HG03045 (cell line): ENCODE measurements around the gene TEX54.
"Not testable (repeated sequence)": the region's sequence is repeated elsewhere in the genome, so short reads cannot be mapped to it uniquely, and the experiment has no call there.

ENCODE experiments used
- ATAC-seq: cut with Tn5 transposase; IDR thresholded peaks from one replicate; pipeline ENCODE4 v1.9.1; 2021; ENCODE audit warnings: mild to moderate bottlenecking, moderate library complexity; ENCODE audit not compliant: unreplicated experiment

Gene TEX54

GRCh38 chr11:62835336-62835735 lies 2.7 kb upstream of the TEX54 start:
- ATAC-seq: no peak

GRCh38 chr11:62831520-62832335 lies 913 bp downstream of the TEX54 start, which contains the start of gene STX5:
STX5 (minus strand) TSS chr11:62832051; CDS start chr11:62831243, 808 bp downstream.
- ATAC-seq: peak; percentile 87

GRCh38 chr11:62830904-62831519 lies 1.6 kb downstream of the TEX54 start:
- no peak for ATAC-seq

GRCh38 chr11:62828130-62828529 lies 4.5 kb downstream of the TEX54 start:
- not testable (repeated sequence) for ATAC-seq

GRCh38 chr11:62823677-62824076 lies 9.0 kb downstream of the TEX54 start:
- ATAC-seq: no peak

GRCh38 chr11:62817129-62817528 lies 15.5 kb downstream of the TEX54 start:
- no peak for ATAC-seq

GRCh38 chr11:62816557-62816956 lies 16.1 kb downstream of the TEX54 start:
- no peak for ATAC-seq

- no peak for ATAC-seq
These were observed 21.0 kb downstream of the TEX54 start for GRCh38 chr11:62811659-62812058.

- ATAC-seq: no peak
These were observed 21.9 kb downstream of the TEX54 start for GRCh38 chr11:62810748-62811147.

- no peak for ATAC-seq
These were observed 26.0 kb downstream of the TEX54 start for GRCh38 chr11:62806611-62807121.

GRCh38 chr11:62805961-62806441 lies 26.6 kb downstream of the TEX54 start:
- no peak for ATAC-seq

- ATAC-seq: peak; percentile 82
These were observed 27.4 kb downstream of the TEX54 start, which contains the start of gene NXF1 for GRCh38 chr11:62805076-62805892. NXF1 (minus strand) TSS chr11:62805440; CDS start chr11:62805356, 84 bp downstream.

- peak; percentile 1 for ATAC-seq
These were observed 28.1 kb downstream of the TEX54 start for GRCh38 chr11:62804310-62805075.

GRCh38 chr11:62801071-62801470 lies 31.6 kb downstream of the TEX54 start:
- ATAC-seq: no peak

- ATAC-seq: no peak
These were observed 33.2 kb downstream of the TEX54 start for GRCh38 chr11:62799486-62799885.

GRCh38 chr11:62796281-62796680 lies 36.4 kb downstream of the TEX54 start:
- ATAC-seq: no peak

GRCh38 chr11:62794201-62794775 lies 38.4 kb downstream of the TEX54 start:
- ATAC-seq: no peak

- ATAC-seq: peak; percentile 3
These were observed 40.5 kb downstream of the TEX54 start for GRCh38 chr11:62792202-62792575.

GRCh38 chr11:62791501-62792201 lies 41.0 kb downstream of the TEX54 start, which contains the start of gene TMEM223:
TMEM223 (minus strand) TSS chr11:62792006; CDS start chr11:62791994, 12 bp downstream.
- peak; percentile 55 for ATAC-seq
